IMR-90 (cell line): ENCODE measurements around the gene EMSY. TPM values are rescaled to one million over a fixed set of nuclear protein-coding genes. Genes with fewer than 3 reads are reported as not detected.
"Not testable (repeated sequence)": the region's sequence is repeated elsewhere in the genome, so short reads cannot be mapped to it uniquely, and the experiment has no call there.

Experiments
- ATAC-seq: fragments of 200-7000 bp; cut with Tn5 transposase; 2 replicates; pipeline ENCODE4 v1.9.1; 2020; ENCODE audit warnings: low read depth, mild to moderate bottlenecking, moderate library complexity
- BruUV-seq: library from RNA; stranded (reverse); fragments of 400-500 nt; replicated peaks from 2 replicates; lab custom pipeline; 2021; lab: Mats Ljungman, UMichigan
- CTCF ChIA-PET: fragments of 300-600 bp; formaldehyde crosslinking; extraction: SDS; loops from one replicate; lab custom pipeline; 2021; ENCODE audit warnings: antibody characterized with exemption; lab: Yijun Ruan, JAX
- POLR2A ChIA-PET: fragments of 300-600 bp; sonication (Branson Sonifier 250); formaldehyde crosslinking; loops from one replicate; lab custom pipeline; 2022; ENCODE audit warnings: antibody characterized with exemption; ENCODE audit not compliant: unreplicated experiment; lab: Charles Lee
- DNase-seq: peaks from one replicate; pipeline ENCODE4 v3.0.0; 2013
- H2AFZ ChIP-seq: replicated peaks from 2 replicates; pipeline ENCODE3; 2013; ENCODE audit warnings: low read length, mild to moderate bottlenecking; ENCODE audit not compliant: poor library complexity
- H2AK5ac ChIP-seq: 2 replicates; pipeline ENCODE4 v1.6.1; 2013; ENCODE audit warnings: low read depth, low read length, inconsistent platforms
- H2AK9ac ChIP-seq: replicated peaks from 2 replicates; pipeline ENCODE3; 2013; ENCODE audit warnings: mild to moderate bottlenecking, low read depth, low read length, moderate library complexity; ENCODE audit not compliant: poor library complexity
- H2BK120ac ChIP-seq: 2 replicates; pipeline ENCODE4 v1.6.1; 2013; ENCODE audit warnings: low read depth, low read length, inconsistent platforms
- H2BK15ac ChIP-seq: 3 replicates; pipeline ENCODE4 v1.6.1; 2013; ENCODE audit warnings: low read depth, low read length, inconsistent platforms
- H2BK20ac ChIP-seq: 2 replicates; pipeline ENCODE4 v1.6.1; 2013; ENCODE audit warnings: low read depth, mild to moderate bottlenecking, inconsistent platforms, low read length, moderate library complexity
- H2BK5ac ChIP-seq: 2 replicates; pipeline ENCODE4 v1.6.1; 2013; ENCODE audit warnings: mild to moderate bottlenecking, low read depth, low read length, inconsistent platforms; ENCODE audit not compliant: poor library complexity, severe bottlenecking
- H3K14ac ChIP-seq: replicated peaks from 2 replicates; pipeline ENCODE4 v1.6.1; 2013; ENCODE audit warnings: low read depth, low read length, inconsistent platforms
- H3K18ac ChIP-seq: 2 replicates; pipeline ENCODE4 v1.6.1; 2013; ENCODE audit warnings: low read depth, low read length, control low read depth
- H3K23ac ChIP-seq: 2 replicates; pipeline ENCODE4 v1.6.1; 2013; ENCODE audit warnings: low read depth, low read length, inconsistent platforms
- H3K27ac ChIP-seq: 2 replicates; pipeline ENCODE4 v1.5.1; 2013; ENCODE audit warnings: mild to moderate bottlenecking, control low read depth, low read length; ENCODE audit not compliant: insufficient read depth
- H3K27me3 ChIP-seq: 2 replicates; pipeline ENCODE4 v1.6.1; 2013; ENCODE audit warnings: low read length; ENCODE audit not compliant: control insufficient read depth, insufficient read depth
- H3K36me3 ChIP-seq: 2 replicates; pipeline ENCODE4 v1.6.1; 2013; ENCODE audit warnings: low read length, mixed read lengths; ENCODE audit not compliant: control insufficient read depth, insufficient read depth
- H3K4ac ChIP-seq: 2 replicates; pipeline ENCODE4 v1.6.1; 2013; ENCODE audit warnings: low read depth, low read length, inconsistent platforms
- H3K4me1 ChIP-seq: 2 replicates; pipeline ENCODE4 v1.6.1; 2013; ENCODE audit warnings: low read length, mixed read lengths; ENCODE audit not compliant: control insufficient read depth, insufficient read depth
- H3K4me2 ChIP-seq: 2 replicates; pipeline ENCODE4 v1.6.1; 2013; ENCODE audit warnings: low read depth, mild to moderate bottlenecking, control low read depth, low read length, moderate library complexity
- H3K4me3 ChIP-seq: 2 replicates; pipeline ENCODE4 v1.5.1; 2013; ENCODE audit warnings: low read depth, mild to moderate bottlenecking, control low read depth, low read length, moderate library complexity; ENCODE audit not compliant: insufficient read depth
- H3K56ac ChIP-seq: 2 replicates; pipeline ENCODE4 v1.6.1; 2013; ENCODE audit warnings: low read length, inconsistent platforms; ENCODE audit not compliant: insufficient read depth; ENCODE audit errors: extremely low read depth
- H3K79me1 ChIP-seq, 2 experiments: 2 replicates each; pipeline ENCODE4 v1.6.1; 2013; ENCODE audit warnings: low read length in 2 of 2, inconsistent platforms in 1 of 2, low read depth in 1 of 2
- H3K9ac ChIP-seq: 2 replicates; pipeline ENCODE4 v1.6.1; 2013; ENCODE audit warnings: low read depth, low read length, control low read depth
- H3K9me1 ChIP-seq: 2 replicates; pipeline ENCODE4 v1.6.1; 2013; ENCODE audit warnings: low read length, inconsistent platforms; ENCODE audit not compliant: insufficient read depth
- H3K9me3 ChIP-seq: 2 replicates; pipeline ENCODE4 v1.6.1; 2013; ENCODE audit warnings: low read length; ENCODE audit not compliant: control insufficient read depth, insufficient read depth
- H4K20me1 ChIP-seq: 2 replicates; pipeline ENCODE4 v1.6.1; 2013; ENCODE audit warnings: low read length, inconsistent platforms; ENCODE audit not compliant: insufficient read depth
- H4K5ac ChIP-seq: 2 replicates; pipeline ENCODE4 v1.6.1; 2013; ENCODE audit warnings: mild to moderate bottlenecking, low read depth, low read length, control low read depth
- H4K8ac ChIP-seq, 2 experiments: 2 replicates each; pipeline ENCODE4 v1.6.1; 2013; ENCODE audit warnings: low read depth in 2 of 2, low read length in 2 of 2, control low read depth in 1 of 2, inconsistent platforms in 1 of 2
- H4K91ac ChIP-seq: 2 replicates; pipeline ENCODE4 v1.6.1; 2013; ENCODE audit warnings: low read depth, low read length, inconsistent platforms; ENCODE audit not compliant: insufficient read depth
- CEBPB ChIP-seq: IDR thresholded peaks from 2 replicates; pipeline ENCODE4 v1.6.1; 2012; ENCODE audit warnings: low read depth, low read length, improper control_type of control experiment
- CHD1 ChIP-seq: IDR thresholded peaks from 2 replicates; pipeline ENCODE4 v1.6.1; 2012; ENCODE audit warnings: low read depth, low read length, improper control_type of control experiment
- MAFK ChIP-seq: IDR thresholded peaks from 2 replicates; pipeline ENCODE4 v1.6.1; 2012; ENCODE audit warnings: low read depth, low read length, improper control_type of control experiment
- RAD21 ChIP-seq: IDR thresholded peaks from 2 replicates; pipeline ENCODE4 v1.6.1; 2012; ENCODE audit warnings: low read length, improper control_type of control experiment
- RFX5 ChIP-seq: IDR thresholded peaks from 2 replicates; pipeline ENCODE4 v1.8.0; 2012; ENCODE audit warnings: low read depth, mild to moderate bottlenecking, low read length, moderate library complexity
- SMC3 ChIP-seq: fragments of 150-350 bp; IDR thresholded peaks from 2 replicates; pipeline ENCODE4 v1.6.1; 2016; ENCODE audit warnings: low read depth, mild to moderate bottlenecking, antibody characterized with exemption, low read length, moderate library complexity
- WGBS, 2 experiments: methylation state at CpG; one replicate each; pipeline versions ENCODE4 v1.1.5 to v1.1.7; 2013; ENCODE audit warnings: missing lambda C conversion rate in 2 of 2; ENCODE audit not compliant: insufficient read length in 1 of 2; ENCODE audit errors: extremely low coverage in 2 of 2; 5-methylcytosine and 5-hydroxymethylcytosine counted together
- dilution Hi-C: fragments of 300-500 bp; cut with HindIII; formaldehyde crosslinking; loops from one replicate; pipeline ENCODE4 v1.14.3; 2018; ENCODE audit warnings: low sequenced_read_pairs; ENCODE audit not compliant: unreplicated experiment
- in situ Hi-C: fragments of 300-500 bp; cut with MboI; formaldehyde crosslinking; loops from 3 replicates; pipeline ENCODE4 v1.14.3; 2019; ENCODE audit warnings: low sequenced_read_pairs, inconsistent platforms, mixed read lengths
- intact Hi-C: fragments of 100-400 bp; cut with micrococcal nuclease; formaldehyde crosslinking; loops from 2 replicates; pipeline ENCODE4 v1.10.0; 2022
- polyA plus RNA-seq, 3 experiments: library from polyadenylated mRNA; depleted of rRNA; stranded (reverse); fragments of >200 nt; gene quantifications; 2 replicates each; pipeline ENCODE4 v1.2.3, GENCODE V29; 2012; ENCODE audit warnings: low replicate concordance in 1 of 3
- total RNA-seq: library from RNA; depleted of rRNA; stranded (reverse); fragments of >200 nt; gene quantifications from 2 replicates; pipeline ENCODE4 v1.2.3, GENCODE V29; 2012

EMSY gene
- total and polyA plus RNA-seq, 2 of the 4 experiments (the other 2 are of a cell fraction), result 14.1 to 22.0 TPM

- no peak overlapping the region for H3K4me3 ChIP-seq
- H4K5ac ChIP-seq, result no peak overlapping the region
- H3K4me2 ChIP-seq, result no peak overlapping the region
- in situ Hi-C loops, result no loop called here
- DNase-seq, result no peak
- H2AK5ac ChIP-seq, result no peak overlapping the region
- no peak overlapping the region for H3K27ac ChIP-seq
- no peak overlapping the region for H3K23ac ChIP-seq
- no peaks in the 10 kb centered on the region for H3K4me1 ChIP-seq
- no peaks in the 10 kb centered on the region for H3K36me3 ChIP-seq
- no peaks in the 10 kb centered on the region for H3K9me1 ChIP-seq
- intact Hi-C loops, result no loop called here
- no peak for ATAC-seq
- H3K18ac ChIP-seq, result no peak overlapping the region
- no peak overlapping the region for H4K8ac ChIP-seq
- H3K14ac ChIP-seq, result no peak overlapping the region
- H3K27me3 ChIP-seq, result no peaks in the 10 kb centered on the region
- no peaks in the 10 kb centered on the region for H3K79me1 ChIP-seq
- H3K4ac ChIP-seq, result no peak overlapping the region
- H3K9me3 ChIP-seq, result no peaks in the 10 kb centered on the region; the same call in 1 of the 2 replicates
- dilution Hi-C loops, result no loop called here
- POLR2A ChIA-PET, result no interaction called here
- H2BK5ac ChIP-seq, result no peak overlapping the region
- TF ChIP-seq CEBPB (no peak), CHD1 (no peak), MAFK (no peak), RFX5 (no peak), SMC3 (no peak), RAD21 (no peak)
- H3K56ac ChIP-seq, result no peak overlapping the region
- H2AK9ac ChIP-seq, result no peak overlapping the region
- H2BK20ac ChIP-seq, result no peak overlapping the region
- no CpG with 5 or more reads among the region's 1 CpG for WGBS, 2 experiments
- H2BK120ac ChIP-seq, result no peak overlapping the region
- CTCF ChIA-PET, result no interaction called here
- BruUV-seq, result no TSS peak
- no peak overlapping the region for H2AFZ ChIP-seq
- H4K91ac ChIP-seq, result no peak overlapping the region
- H4K20me1 ChIP-seq, result no peaks in the 10 kb centered on the region
- H3K9ac ChIP-seq, result no peak overlapping the region
- no peak overlapping the region for H2BK15ac ChIP-seq
Observed at GRCh38 chr11:76568621-76569020, 123.8 kb downstream of the EMSY start.

- H3K18ac ChIP-seq, H2AK5ac ChIP-seq, H3K27me3 ChIP-seq, dilution Hi-C loops, ATAC-seq, H3K4me2 ChIP-seq, H2AK9ac ChIP-seq, intact Hi-C loops, H4K5ac ChIP-seq, H3K36me3 ChIP-seq, DNase-seq, H3K9me1 ChIP-seq, H3K27ac ChIP-seq, H3K9ac ChIP-seq, H2BK15ac ChIP-seq, H3K56ac ChIP-seq, H2BK120ac ChIP-seq, H4K20me1 ChIP-seq, H4K91ac ChIP-seq, H3K4ac ChIP-seq, H2BK20ac ChIP-seq, H3K14ac ChIP-seq, H2BK5ac ChIP-seq, H3K9me3 ChIP-seq, POLR2A ChIA-PET, H2AFZ ChIP-seq, H4K8ac ChIP-seq, H3K23ac ChIP-seq, BruUV-seq, H3K4me3 ChIP-seq, in situ Hi-C loops, H3K79me1 ChIP-seq: not testable (repeated sequence)
- CTCF ChIA-PET, result interaction anchor here (2.1 kb wide), 1 partner anchor 26 kb away, joined by 4 read pairs; no protein-coding TSS in a partner anchor
- 100% methylated on average over 1 of the region's 12 CpGs; no CpG with 5 or more reads in 1 of the 2 experiments for WGBS, 2 experiments
- H3K4me1 ChIP-seq, result peaks cover 10% of the 10 kb centered on the region
Observed at GRCh38 chr11:76572181-76572875, 127.5 kb downstream of the EMSY start.
